Fibroblast of mammary gland (primary cell): ENCODE results near the gene WNT8B.

Experiments
- DNase-seq: peaks from one replicate; pipeline ENCODE4 v3.0.0-alpha.2; 2010; ENCODE audit warnings: low read depth
- H3K4me3 ChIP-seq: 2 replicates; pipeline ENCODE4 v1.5.1; 2011; ENCODE audit warnings: low read depth, mild to moderate bottlenecking, low read length, moderate library complexity; ENCODE audit not compliant: control insufficient read depth
- CTCF ChIP-seq: conservative IDR thresholded peaks from 2 replicates; pipeline ENCODE4 v1.5.1; 2011; ENCODE audit warnings: low read depth, low read length, inconsistent platforms; ENCODE audit not compliant: control insufficient read depth, insufficient read depth

Gene WNT8B

GRCh38 chr10:100482181-100482833 is 19.5 kb downstream of the WNT8B start:
- TF ChIP-seq CTCF: peak; percentile 80
- peak overlapping the region; percentile 48 for H3K4me3 ChIP-seq
- peak; percentile 70 for DNase-seq

DNA sequence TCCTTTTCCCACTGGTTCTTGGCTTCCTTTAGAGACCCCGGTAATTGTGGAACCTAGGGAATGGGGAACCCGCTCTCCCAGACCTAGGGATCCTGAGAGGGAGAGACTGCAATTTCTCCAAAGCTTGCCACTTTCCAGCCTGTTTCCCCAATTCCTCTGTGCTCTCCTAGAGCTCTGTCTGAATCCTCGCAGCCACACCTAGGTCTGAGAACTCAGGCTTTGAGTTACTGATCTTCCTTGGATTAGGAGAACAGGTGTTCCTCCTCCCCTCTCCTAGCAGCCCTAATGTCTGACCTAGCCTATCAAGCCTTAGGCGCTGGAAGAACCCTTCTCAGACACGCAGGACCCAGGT is 20.0 kb downstream of the WNT8B start:
- no peak for TF ChIP-seq CTCF
- no peak for DNase-seq
- no peak overlapping the region for H3K4me3 ChIP-seq

DNA sequence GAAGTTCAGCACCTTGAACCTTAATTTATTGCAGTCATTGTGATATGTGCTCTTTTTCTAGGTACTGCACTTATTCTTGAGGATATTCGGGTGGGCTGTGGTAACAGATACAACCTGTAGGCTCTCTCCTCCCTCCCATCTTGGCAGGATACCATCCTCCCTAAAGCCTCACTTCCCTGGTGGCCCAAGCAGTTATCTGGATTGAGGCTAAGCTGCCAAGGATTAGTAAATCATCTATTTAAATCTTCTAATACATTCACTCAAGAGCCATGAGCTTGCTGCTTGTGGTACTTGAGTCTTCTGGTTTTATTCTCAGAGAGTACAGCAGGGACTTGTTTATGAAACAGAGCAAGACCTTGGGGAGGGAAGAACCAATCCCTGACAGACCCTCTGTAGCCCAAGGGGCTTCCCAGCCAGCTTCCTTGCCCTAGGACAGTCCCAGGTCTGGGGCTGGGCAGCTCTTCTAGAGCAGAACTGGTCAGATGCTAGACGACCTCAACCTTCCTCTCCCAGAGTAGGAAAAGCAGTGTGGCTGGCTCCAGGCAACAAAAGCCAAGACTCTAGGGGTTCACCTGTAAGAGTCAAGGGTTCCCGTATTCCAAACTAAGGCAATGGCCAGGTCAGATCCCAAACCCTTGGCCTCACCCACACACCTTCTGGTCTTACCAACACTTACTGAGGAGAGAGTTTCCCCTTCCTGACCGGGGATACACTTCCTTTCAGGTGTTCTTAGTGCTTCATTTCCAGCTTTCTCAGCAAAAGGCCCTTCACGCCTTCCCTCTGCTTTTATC is 21.3 kb downstream of the WNT8B start:
- TF ChIP-seq CTCF: no peak
- no peak for DNase-seq
- H3K4me3 ChIP-seq: no peak overlapping the region

GRCh38 chr10:100485366-100485765 is 22.6 kb downstream of the WNT8B start:
- no peak overlapping the region for H3K4me3 ChIP-seq
- no peak for DNase-seq
- no peak for TF ChIP-seq CTCF

DNA sequence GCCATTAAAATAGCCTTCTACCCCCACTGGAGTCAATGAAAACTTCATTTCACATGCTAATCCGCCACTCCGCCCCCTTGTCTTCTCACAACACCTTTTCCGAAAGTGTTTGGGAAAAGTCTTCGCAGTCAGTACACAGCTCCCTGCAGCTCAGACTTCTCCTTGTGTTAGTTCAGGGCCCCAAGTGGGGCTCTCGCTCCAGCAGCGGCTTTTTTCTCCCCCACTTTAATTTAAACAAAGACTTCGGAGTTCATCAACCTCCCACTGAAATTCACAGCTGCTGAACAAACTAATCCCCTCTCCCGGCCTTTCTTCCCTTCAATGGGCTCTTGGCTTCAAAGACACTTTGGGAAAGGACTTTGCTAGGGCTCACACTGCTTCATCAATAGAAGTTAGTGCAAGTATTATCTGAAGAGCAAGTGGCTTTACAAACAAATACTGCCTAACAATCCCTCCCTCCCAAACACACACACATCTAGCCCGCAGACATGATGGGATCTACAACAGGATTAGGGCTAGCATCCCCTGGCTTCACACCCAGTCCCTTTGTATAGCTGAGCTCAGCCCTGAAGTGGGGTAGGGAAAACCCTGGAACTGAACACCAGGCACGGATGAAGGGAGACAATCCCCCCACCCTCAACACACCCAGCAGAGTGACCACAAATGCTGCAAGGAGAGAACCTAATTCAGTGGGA is 23.1 kb downstream of the WNT8B start:
- H3K4me3 ChIP-seq: no peak overlapping the region
- DNase-seq: no peak

DNA sequence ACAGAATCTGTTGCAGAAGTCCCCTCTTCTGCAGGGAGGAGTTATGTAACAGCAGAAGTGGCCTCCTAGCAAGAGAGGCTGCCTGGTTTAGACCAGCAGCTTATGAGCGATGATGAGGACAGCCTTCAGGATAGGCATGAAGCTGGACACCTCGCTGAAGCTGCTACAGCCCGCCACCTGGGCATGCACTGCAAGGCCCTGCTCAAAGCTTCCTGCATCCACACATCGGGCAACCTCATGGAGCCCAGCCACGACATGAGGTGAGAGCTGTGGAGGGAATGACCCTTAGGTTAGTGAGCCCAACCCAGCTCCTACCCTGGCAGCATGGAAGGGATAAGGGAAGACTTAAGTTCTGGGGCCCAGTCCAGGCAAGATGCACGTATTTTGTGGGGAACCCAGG is 24.7 kb downstream of the WNT8B start:
- TF ChIP-seq CTCF: no peak
- no peak overlapping the region for H3K4me3 ChIP-seq
- DNase-seq: no peak

More for the DNA sequence above, 23.1 kb downstream of the WNT8B start:
- no peak for TF ChIP-seq CTCF
